ENCODE measurements around the gene MRPL9. TPM values are rescaled to one million over a fixed set of nuclear protein-coding genes. Genes with fewer than 3 reads are reported as not detected.
"Not testable (repeated sequence)": the region's sequence is repeated elsewhere in the genome, so short reads cannot be mapped to it uniquely, and the experiment has no call there.

Gene MRPL9
- total RNA-seq, 4 donors from 2014 or later = 61.4 to 74.7 (median 65.6) TPM

DNA sequence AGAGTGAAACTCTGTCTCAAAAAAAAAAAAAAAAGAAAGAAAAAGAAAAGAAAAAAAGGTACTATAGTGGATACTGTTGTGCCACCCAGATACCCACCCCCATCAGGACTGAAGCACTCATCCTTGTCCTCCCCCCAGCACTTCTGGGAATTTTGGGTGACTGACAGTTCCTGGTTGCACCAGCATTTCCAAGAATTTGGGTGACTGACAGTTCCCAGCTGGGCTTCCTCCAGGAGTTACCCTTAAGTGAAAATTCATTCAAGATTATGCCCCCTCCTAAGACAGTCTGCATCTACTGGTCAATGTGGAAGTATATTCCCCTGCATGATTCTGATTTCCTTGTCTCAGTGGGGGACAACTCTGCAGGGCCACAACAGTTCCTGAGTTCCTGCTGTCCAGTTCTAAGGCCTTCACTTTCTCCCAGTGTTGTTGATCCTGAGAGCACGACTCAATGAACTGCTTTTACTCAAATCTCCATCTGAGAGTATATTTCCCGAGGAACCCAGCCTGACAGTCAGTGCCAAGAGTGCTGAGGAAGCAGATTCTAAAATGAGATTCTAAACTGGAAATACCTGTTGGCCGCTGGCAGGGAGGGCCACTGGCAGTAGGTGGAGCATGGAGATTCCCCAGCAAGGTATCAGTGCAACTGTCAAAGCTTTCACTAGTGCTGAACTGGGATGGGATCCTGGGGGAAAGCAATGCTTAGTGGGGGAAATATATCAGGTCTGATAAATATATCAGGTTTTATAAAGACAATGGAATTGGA lies 23.5 kb downstream of the MRPL9 start:
- TF ChIP-seq, protein P1, sequence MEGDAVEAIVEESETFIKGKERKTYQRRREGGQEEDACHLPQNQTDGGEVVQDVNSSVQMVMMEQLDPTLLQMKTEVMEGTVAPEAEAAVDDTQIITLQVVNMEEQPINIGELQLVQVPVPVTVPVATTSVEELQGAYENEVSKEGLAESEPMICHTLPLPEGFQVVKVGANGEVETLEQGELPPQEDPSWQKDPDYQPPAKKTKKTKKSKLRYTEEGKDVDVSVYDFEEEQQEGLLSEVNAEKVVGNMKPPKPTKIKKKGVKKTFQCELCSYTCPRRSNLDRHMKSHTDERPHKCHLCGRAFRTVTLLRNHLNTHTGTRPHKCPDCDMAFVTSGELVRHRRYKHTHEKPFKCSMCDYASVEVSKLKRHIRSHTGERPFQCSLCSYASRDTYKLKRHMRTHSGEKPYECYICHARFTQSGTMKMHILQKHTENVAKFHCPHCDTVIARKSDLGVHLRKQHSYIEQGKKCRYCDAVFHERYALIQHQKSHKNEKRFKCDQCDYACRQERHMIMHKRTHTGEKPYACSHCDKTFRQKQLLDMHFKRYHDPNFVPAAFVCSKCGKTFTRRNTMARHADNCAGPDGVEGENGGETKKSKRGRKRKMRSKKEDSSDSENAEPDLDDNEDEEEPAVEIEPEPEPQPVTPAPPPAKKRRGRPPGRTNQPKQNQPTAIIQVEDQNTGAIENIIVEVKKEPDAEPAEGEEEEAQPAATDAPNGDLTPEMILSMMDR (IDR thresholded peaks at IDR 0.05 in 4 of 5, conservative IDR thresholded peaks at IDR 0.05 in 1 of 5) = no peak
- TF ChIP-seq POLR2A (IDR thresholded peaks at IDR 0.05) = no peak
- intact Hi-C loops (cut with DNase I; ENCODE audit: low total_unique reads) = no loop called here

DNA sequence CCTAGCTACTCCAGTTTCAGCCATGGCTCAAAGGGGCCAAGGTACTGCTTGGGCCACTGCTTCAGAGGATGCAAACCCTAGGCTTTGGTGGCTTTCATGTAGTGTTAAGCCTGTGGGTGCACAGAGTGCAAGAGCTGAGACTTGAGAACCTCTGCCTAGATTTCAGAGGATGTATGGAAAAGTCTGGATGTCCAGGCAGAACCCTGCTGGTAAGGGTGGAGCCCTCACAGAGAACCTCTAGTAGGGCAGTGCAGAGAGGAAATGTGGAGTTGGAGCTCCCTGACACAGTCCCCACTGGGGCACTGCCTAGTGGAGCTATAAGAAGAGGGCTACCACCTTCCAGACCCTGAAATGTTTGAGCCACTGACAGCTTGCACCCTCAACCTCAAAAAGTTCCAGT lies 25.8 kb downstream of the MRPL9 start:
- intact Hi-C loops (cut with DNase I; ENCODE audit: low total_unique reads) (no loop called here), in situ Hi-C loops (cut with MboI; ENCODE audit: low sequenced_read_pairs in 4 of 4) (loop anchor here in 3 of 4 donors (5.0 to 25.0 kb wide), 4 partner anchors 145 to 300 kb away; no protein-coding TSS in a partner anchor)
- TF ChIP-seq, protein P1 (IDR thresholded peaks at IDR 0.05 in 4 of 5, conservative IDR thresholded peaks at IDR 0.05 in 1 of 5) = no peak
- TF ChIP-seq POLR2A (IDR thresholded peaks at IDR 0.05) = no peak
- no peak for DNase-seq
- H3K27me3 ChIP-seq = no peaks in the 10 kb centered on the region
- ATAC-seq = no peak
- no peaks in the 10 kb centered on the region for H3K36me3 ChIP-seq
- peaks cover 4 to 5% of the 10 kb centered on the region in 2 donors for H3K4me1 ChIP-seq
- H3K27ac ChIP-seq = no peak overlapping the region
- H3K9me3 ChIP-seq = no peaks in the 10 kb centered on the region
- H3K4me3 ChIP-seq = no peak overlapping the region

More for the DNA sequence above, 23.5 kb downstream of the MRPL9 start:
- Histone ChIP-seq H3K9me3 (no peaks in the 10 kb centered on the region), H3K4me3 (no peak overlapping the region), H3K4me1 (peaks cover 4 to 5% of the 10 kb centered on the region in 2 donors), H3K27me3 (no peaks in the 10 kb centered on the region), H3K27ac (no peak overlapping the region), H3K36me3 (no peaks in the 10 kb centered on the region)
- in situ Hi-C loops (cut with MboI; ENCODE audit: low sequenced_read_pairs in 4 of 4) = loop anchor here in 3 of 4 donors (5.0 to 25.0 kb wide), 4 partner anchors 147 to 302 kb away; no protein-coding TSS in a partner anchor
- DNase-seq (no peak), ATAC-seq (no peak)

DNA sequence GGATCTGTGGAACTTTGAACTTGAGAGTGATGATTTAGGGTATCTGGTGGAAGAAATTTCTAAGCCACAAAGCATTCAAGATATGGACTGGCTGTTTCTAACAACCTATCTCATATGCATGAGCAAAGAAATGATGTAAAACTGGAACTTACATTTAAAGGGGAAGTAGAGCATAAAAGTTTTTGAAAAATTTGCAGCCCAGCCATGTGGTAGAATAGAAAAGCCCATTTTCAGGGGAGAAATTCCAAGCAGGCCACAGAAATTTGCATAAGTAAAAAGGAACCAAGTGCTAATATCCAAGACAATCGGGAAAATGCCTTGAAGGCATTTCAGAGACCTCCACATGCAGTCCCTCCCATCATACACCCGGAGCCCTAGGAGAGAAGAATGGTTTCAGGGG lies 26.3 kb downstream of the MRPL9 start:
- TF ChIP-seq POLR2A (IDR thresholded peaks at IDR 0.05) = no peak
- TF ChIP-seq, protein P1 (IDR thresholded peaks at IDR 0.05 in 4 of 5, conservative IDR thresholded peaks at IDR 0.05 in 1 of 5) = no peak
- Histone ChIP-seq H3K36me3 (no peaks in the 10 kb centered on the region), H3K4me1 (peaks cover 4 to 5% of the 10 kb centered on the region in 2 donors), H3K27ac (no peak overlapping the region), H3K4me3 (no peak overlapping the region), H3K9me3 (no peaks in the 10 kb centered on the region), H3K27me3 (no peaks in the 10 kb centered on the region)
- in situ Hi-C loops (cut with MboI; ENCODE audit: low sequenced_read_pairs in 4 of 4) (loop anchor here in 3 of 4 donors (5.0 to 25.0 kb wide), 4 partner anchors 145 to 300 kb away; no protein-coding TSS in a partner anchor), intact Hi-C loops (cut with DNase I; ENCODE audit: low total_unique reads) (no loop called here)
- DNase-seq = no peak
- ATAC-seq = no peak

DNA sequence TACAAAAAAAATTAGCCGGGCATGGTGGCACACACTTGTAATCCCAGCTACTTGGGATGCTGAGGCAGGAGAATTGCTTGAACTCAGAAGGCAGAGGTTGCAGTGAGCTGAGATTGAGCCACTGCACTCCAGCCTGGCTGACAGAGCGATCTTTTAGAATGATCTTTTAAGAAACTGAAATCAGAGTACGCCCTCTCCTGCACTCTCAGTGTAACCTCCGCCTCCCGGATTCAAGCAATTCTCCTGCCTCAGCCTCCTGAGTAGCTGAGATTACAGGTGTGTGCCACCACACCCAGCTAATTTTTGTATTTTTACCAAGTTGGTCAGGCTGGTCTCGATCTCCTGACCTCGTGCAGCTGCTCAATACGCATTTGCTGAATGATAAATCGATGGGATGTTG lies 29.3 kb downstream of the MRPL9 start:
- in situ Hi-C loops (cut with MboI; ENCODE audit: low sequenced_read_pairs in 4 of 4) = loop anchor here (5.0 to 25.0 kb wide), 5 partner anchors 137 to 297 kb away; no protein-coding TSS in a partner anchor
- intact Hi-C loops (cut with DNase I; ENCODE audit: low total_unique reads) = loop anchor here (2.0 kb wide), 1 partner anchor 103 kb away; no protein-coding TSS in a partner anchor
- H3K4me1 ChIP-seq, H3K27ac ChIP-seq, H3K27me3 ChIP-seq, H3K4me3 ChIP-seq, DNase-seq, H3K9me3 ChIP-seq, ATAC-seq, H3K36me3 ChIP-seq: not testable (repeated sequence)

DNA sequence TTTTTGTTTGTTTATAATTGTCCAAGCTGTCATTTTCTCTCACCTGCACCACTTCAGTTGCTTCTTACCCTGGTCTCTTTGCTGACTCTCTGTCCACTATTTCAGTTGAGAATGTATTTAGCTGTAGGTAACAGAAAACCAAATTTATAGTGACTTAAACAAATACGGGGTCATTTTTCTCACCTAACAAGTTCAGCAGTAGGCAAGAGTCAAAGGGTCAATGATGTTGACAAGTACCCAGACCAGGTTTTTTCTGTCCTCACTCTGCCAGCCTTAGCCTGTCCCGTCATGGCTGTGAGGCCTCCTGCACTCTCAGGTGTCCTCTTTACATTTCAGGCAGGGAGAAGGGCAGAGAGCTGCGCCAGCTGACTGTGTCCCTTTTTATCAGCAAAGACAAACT lies 30.2 kb downstream of the MRPL9 start:
- no peak for DNase-seq
- no peaks in the 10 kb centered on the region for H3K36me3 ChIP-seq
- H3K9me3 ChIP-seq = no peaks in the 10 kb centered on the region
- ATAC-seq = no peak
- TF ChIP-seq POLR2A (IDR thresholded peaks at IDR 0.05) = no peak
- H3K27me3 ChIP-seq = no peaks in the 10 kb centered on the region
- H3K4me1 ChIP-seq = peaks cover 3 to 6% of the 10 kb centered on the region in 2 donors
- no peak overlapping the region for H3K27ac ChIP-seq
- in situ Hi-C loops (cut with MboI; ENCODE audit: low sequenced_read_pairs in 4 of 4) = loop anchor here (5.0 to 25.0 kb wide), 5 partner anchors 136 to 296 kb away; no protein-coding TSS in a partner anchor
- no peak overlapping the region for H3K4me3 ChIP-seq
- intact Hi-C loops (cut with DNase I; ENCODE audit: low total_unique reads) = no loop called here

All from gastrocnemius medialis (tissue), 4 donors.